Pancreas (tissue), 10 donors: ENCODE measurements around the gene ZNF550. TPM values are rescaled to one million over a fixed set of nuclear protein-coding genes. Genes with fewer than 3 reads are reported as not detected.

ENCODE experiments used
- ATAC-seq, 4 donors: fragments of 200-7000 bp; cut with Tn5 transposase; one replicate each; pipeline versions ENCODE4 v1.8.0 to v1.9.1; 2020; ENCODE audit warnings: mild to moderate bottlenecking in 4 of 4, moderate library complexity in 4 of 4
- DNase-seq, 6 donors: peaks; one replicate each; pipeline ENCODE4 v3.0.0-alpha.2; 2020
- FAIRE-seq: peaks from 2 replicates; lab custom pipeline; 2012; peaks lifted over from hg19 to GRCh38; lab: Jason Lieb, UNC
- H3K27ac ChIP-seq, 4 donors: fragments of 200-600 bp; sonication (generic); 1 replicate in 3 of 4; 2 replicates in 1 of 4; pipeline versions ENCODE4 v1.5.0 to v1.8.0; 2020
- H3K27me3 ChIP-seq, 4 donors: fragments of 200-600 bp; one replicate each; pipeline ENCODE4 v1.8.0; 2021
- H3K36me3 ChIP-seq, 3 donors: fragments of 200-600 bp; sonication (generic) in 1 of 3; one replicate each; pipeline versions ENCODE4 v1.5.0 to v1.8.0; 2020 to 2021
- H3K4me1 ChIP-seq, 3 donors: fragments of 200-600 bp; one replicate each; pipeline ENCODE4 v1.8.0; 2021
- H3K4me3 ChIP-seq, 4 donors: fragments of 200-600 bp; sonication (generic) in 2 of 4; one replicate each; pipeline versions ENCODE4 v1.5.0 to v1.8.0; 2020 to 2021
- H3K9me3 ChIP-seq, 4 donors: fragments of 200-600 bp; one replicate each; pipeline ENCODE4 v1.8.0; 2021
- WGBS, 2 donors: extraction: QIAGEN DNeasy Blood & Tissue Kit; methylation state at CpG; one replicate each; pipeline ENCODE4 v1.1.7; 2013; 5-methylcytosine and 5-hydroxymethylcytosine counted together
- intact Hi-C, 3 donors: fragments of 100-400 bp; cut with DNase I; formaldehyde crosslinking; loops; one replicate each; pipeline versions ENCODE4 v1.11.1 to v1.14.2; 2022
- polyA plus RNA-seq, 2 donors: library from polyadenylated mRNA; stranded (reverse); fragments of 200-250 nt; gene quantifications; one replicate each; pipeline ENCODE4 v1.2.3, GENCODE V29; 2013
- total RNA-seq, 6 donors: library from RNA; stranded (reverse); fragmentation: NEBNext Ultra II Directional in 4 of 6; extraction: Animal tissue kit (Norgen Biotek cat#: 25700) in 4 of 6; gene quantifications; one replicate each; pipeline versions ENCODE4 v1.2.1 to v1.2.4, GENCODE V29; 2021 to 2023
- TF ChIP-seq, protein P1 (sequence below), 4 donors: fragments of 200-600 bp; sonication (generic) in 3 of 4; IDR thresholded peaks; one replicate each; pipeline versions ENCODE4 v1.5.0 to v1.8.0; 2021; ENCODE audit warnings: antibody characterized with exemption in 4 of 4
- donor health status: healthy with polysubstance abuse.
- donor health status: DM: no; HTN: no; CAD: no; lungs with moderate emphysema.
- donor health status: DM: no; HTN: no; CAD: no.
- donor health status: control.
- donor health status: control.
- donor health status: Bipolar disorder and iron deficiency.
- donor health status: DM: yes; HTN: yes; CAD: no.
- donor health status: DM: no; HTN: no; CAD: no.
- donor health status: DM: no; HTN: no; CAD: no.
- donor health status: DM: yes; HTN: yes; CAD: no.

Gene ZNF550
- total RNA-seq (1 to 10 TPM; 2.1 to 6.8 (median 3.4) TPM), polyA plus RNA-seq (1 to 10 TPM; 2.1 to 2.8 TPM)

- DNase-seq (peak; percentile 83 to 96 (median 90)), FAIRE-seq (peak; percentile 32), ATAC-seq (peak; percentile 100)
- peak within 1 kb of the TSS; percentile 76 to 98 (median 94) for H3K4me3 ChIP-seq
- peaks cover 0 to 3% (median 0%) of the 10 kb centered on the region in 4 donors for H3K9me3 ChIP-seq
- peak within 1 kb of the TSS in 3 of 4 donors; percentile 25 to 33 (median 29) for H3K27ac ChIP-seq
- peaks cover 6 to 16% (median 8%) of the 10 kb centered on the region in 3 donors for H3K36me3 ChIP-seq
- TF ChIP-seq, protein P1, sequence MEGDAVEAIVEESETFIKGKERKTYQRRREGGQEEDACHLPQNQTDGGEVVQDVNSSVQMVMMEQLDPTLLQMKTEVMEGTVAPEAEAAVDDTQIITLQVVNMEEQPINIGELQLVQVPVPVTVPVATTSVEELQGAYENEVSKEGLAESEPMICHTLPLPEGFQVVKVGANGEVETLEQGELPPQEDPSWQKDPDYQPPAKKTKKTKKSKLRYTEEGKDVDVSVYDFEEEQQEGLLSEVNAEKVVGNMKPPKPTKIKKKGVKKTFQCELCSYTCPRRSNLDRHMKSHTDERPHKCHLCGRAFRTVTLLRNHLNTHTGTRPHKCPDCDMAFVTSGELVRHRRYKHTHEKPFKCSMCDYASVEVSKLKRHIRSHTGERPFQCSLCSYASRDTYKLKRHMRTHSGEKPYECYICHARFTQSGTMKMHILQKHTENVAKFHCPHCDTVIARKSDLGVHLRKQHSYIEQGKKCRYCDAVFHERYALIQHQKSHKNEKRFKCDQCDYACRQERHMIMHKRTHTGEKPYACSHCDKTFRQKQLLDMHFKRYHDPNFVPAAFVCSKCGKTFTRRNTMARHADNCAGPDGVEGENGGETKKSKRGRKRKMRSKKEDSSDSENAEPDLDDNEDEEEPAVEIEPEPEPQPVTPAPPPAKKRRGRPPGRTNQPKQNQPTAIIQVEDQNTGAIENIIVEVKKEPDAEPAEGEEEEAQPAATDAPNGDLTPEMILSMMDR (IDR thresholded peaks at IDR 0.05): no peak
- intact Hi-C loops: no loop called here
- H3K4me1 ChIP-seq: peaks cover 0 to 5% (median 0%) of the 10 kb centered on the region in 3 donors
- 0% methylated on average over 56 of the region's 56 CpGs for WGBS, 2 donors
- H3K27me3 ChIP-seq: no peaks in the 10 kb centered on the region
Measured at GRCh38 chr19:57559404-57560025, at the start of gene ZNF550. ZNF550 (minus strand) TSS chr19:57559863; CDS start chr19:57559682, 181 bp downstream.

DNA sequence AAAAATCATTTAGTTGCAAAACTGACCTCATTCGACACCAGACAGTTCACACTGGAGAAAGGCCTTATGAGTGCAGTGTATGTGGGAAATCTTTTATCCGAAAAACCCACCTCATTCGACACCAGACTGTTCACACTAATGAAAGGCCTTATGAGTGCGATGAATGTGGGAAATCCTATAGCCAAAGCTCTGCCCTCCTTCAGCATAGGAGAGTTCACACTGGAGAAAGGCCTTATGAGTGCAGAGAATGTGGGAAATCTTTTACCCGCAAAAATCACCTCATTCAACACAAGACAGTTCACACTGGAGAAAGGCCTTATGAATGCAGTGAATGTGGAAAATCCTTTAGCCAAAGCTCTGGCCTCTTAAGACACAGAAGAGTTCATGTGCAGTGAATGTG lies 47.3 kb upstream of the ZNF550 start:
- TF ChIP-seq, protein P1 (IDR thresholded peaks at IDR 0.05): no peak
- no peak for DNase-seq
- no peak for ATAC-seq
- intact Hi-C loops: no loop called here
- Histone ChIP-seq H3K9me3 (no peaks in the 10 kb centered on the region), H3K4me3 (no peak overlapping the region), H3K27me3 (no peaks in the 10 kb centered on the region), H3K4me1 (no peaks in the 10 kb centered on the region), H3K36me3 (peaks cover 0 to 11% (median 5%) of the 10 kb centered on the region in 3 donors), H3K27ac (no peak overlapping the region)
- 95 to 96% methylated on average over 5 of the region's 5 CpGs for WGBS, 2 donors
- no peak for FAIRE-seq

DNA sequence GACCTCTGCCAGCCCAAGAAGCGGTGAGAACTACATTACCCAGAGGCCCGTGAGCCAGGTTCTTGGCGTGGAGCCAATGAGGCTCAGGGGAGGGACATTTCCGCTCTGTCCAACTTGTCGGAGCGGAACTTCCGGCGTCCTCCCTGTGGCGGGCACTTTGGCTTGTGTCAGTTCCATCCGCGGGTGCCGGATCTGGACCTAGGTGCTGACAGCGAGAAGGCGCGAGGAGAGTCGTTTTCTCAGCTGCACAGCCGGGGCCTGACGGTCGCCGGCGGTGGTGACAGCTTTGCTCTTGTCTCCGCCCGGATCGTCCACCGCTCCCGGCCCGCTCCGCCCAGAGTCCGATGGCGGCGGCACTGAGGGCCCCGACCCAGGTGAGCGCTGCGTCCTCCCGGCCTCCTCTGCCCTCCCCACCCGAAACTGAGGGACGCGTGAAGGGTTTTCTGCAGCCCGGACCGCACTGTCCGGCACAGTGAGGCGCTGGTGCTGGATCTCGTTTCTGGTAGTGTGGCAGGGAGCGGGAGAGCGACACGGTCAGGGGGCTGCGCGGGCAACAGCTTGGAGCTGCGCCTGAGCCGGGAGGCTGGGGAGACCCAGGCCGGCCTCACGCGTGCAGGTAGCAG lies 40.2 kb upstream of the ZNF550 start, which contains the start of gene ZNF530:
ZNF530 (plus strand) TSS at position 125 of the 623 bp plus-strand sequence. CDS start 4,461 bp downstream, outside the sequence.
- H3K36me3 ChIP-seq: no peaks in the 10 kb centered on the region
- TF ChIP-seq, protein P1 (IDR thresholded peaks at IDR 0.05): no peak
- intact Hi-C loops: no loop called here
- FAIRE-seq: no peak
- DNase-seq: peak; percentile 90 to 99 (median 94)
- H3K4me1 ChIP-seq: peaks cover 0 to 4% (median 0%) of the 10 kb centered on the region in 3 donors
- no peaks in the 10 kb centered on the region for H3K27me3 ChIP-seq
- peak; percentile 100 for ATAC-seq
- H3K27ac ChIP-seq: no peak within 1 kb of the TSS
- H3K9me3 ChIP-seq: no peaks in the 10 kb centered on the region
- WGBS, 2 donors: 0 to 1% methylated on average over 51 to 53 of the region's 53 CpGs
- H3K4me3 ChIP-seq: peak within 1 kb of the TSS; percentile 60 to 79 (median 72)

GRCh38 chr19:57599377-57599760 lies 39.7 kb upstream of the ZNF550 start:
- Histone ChIP-seq H3K4me3 (peak overlapping the region in 3 of 4 donors; percentile 70 to 79 (median 74)), H3K9me3 (no peaks in the 10 kb centered on the region), H3K4me1 (peaks cover 0 to 4% (median 0%) of the 10 kb centered on the region in 3 donors), H3K27ac (no peak overlapping the region), H3K27me3 (no peaks in the 10 kb centered on the region), H3K36me3 (no peaks in the 10 kb centered on the region)
- no peak for FAIRE-seq
- intact Hi-C loops: no loop called here
- WGBS, 2 donors: 54 to 55% methylated on average over 8 of the region's 8 CpGs
- TF ChIP-seq, protein P1 (IDR thresholded peaks at IDR 0.05): no peak
- DNase-seq: no peak
- peak in 2 of 4 donors; percentile 19 to 31 for ATAC-seq
